Stomach (tissue), 9 donors: Measurements from ENCODE around the gene TEAD1. TPM values are rescaled to one million over a fixed set of nuclear protein-coding genes. Genes with fewer than 3 reads are reported as not detected.

Source experiments
- DNase-seq, 2 donors: peaks; one replicate each; pipeline versions ENCODE4 v3.0.0 to v3.0.0-alpha.2; 2013 to 2019
- H3K27ac ChIP-seq, 5 donors: fragments of 200-600 bp in 4 of 5; sonication (generic) in 4 of 5; one replicate each; pipeline ENCODE4 v1.5.1; 2013 to 2019; ENCODE audit warnings: mild to moderate bottlenecking in 1 of 5, moderate library complexity in 1 of 5
- H3K27me3 ChIP-seq, 3 donors: fragments of 200-600 bp; sonication (generic); one replicate each; pipeline ENCODE4 v1.5.1; 2017 to 2019; ENCODE audit warnings: mixed run types in 1 of 3
- H3K36me3 ChIP-seq, 4 donors: fragments of 200-600 bp; sonication (generic); 1 replicate in 3 of 4; 2 replicates in 1 of 4; pipeline ENCODE4 v1.5.1; 2016 to 2019
- H3K4me1 ChIP-seq, 4 donors: fragments of 200-600 bp; sonication (generic); one replicate each; pipeline ENCODE4 v1.5.1; 2016 to 2019
- H3K4me3 ChIP-seq, 4 donors: fragments of 200-600 bp; sonication (generic) in 3 of 4; one replicate each; pipeline ENCODE4 v1.5.1; 2016 to 2019; ENCODE audit warnings: mild to moderate bottlenecking in 1 of 4
- H3K9me3 ChIP-seq, 4 donors: fragments of 200-600 bp; sonication (generic); one replicate each; pipeline ENCODE4 v1.5.1; 2016 to 2019
- CTCF ChIP-seq, 7 experiments: fragments of 450-650 bp in 4 of 7; fragments of 200-600 bp in 3 of 7; sonication (generic) in 3 of 7; IDR thresholded peaks; one replicate each; pipeline ENCODE4 v1.5.1; 2016 to 2019; ENCODE audit warnings: antibody characterized with exemption in 7 of 7, control low read depth in 2 of 7, mild to moderate bottlenecking in 1 of 7
- EP300 ChIP-seq: sonication (generic); formaldehyde crosslinking; IDR thresholded peaks from one replicate; pipeline ENCODE4 v1.6.1; 2017; ENCODE audit warnings: antibody characterized with exemption
- POLR2A ChIP-seq, 4 donors: fragments of 450-650 bp; IDR thresholded peaks; one replicate each; pipeline ENCODE4 v1.6.1; 2016; ENCODE audit warnings: antibody characterized with exemption in 4 of 4, control low read depth in 2 of 4, mild to moderate bottlenecking in 1 of 4, moderate library complexity in 1 of 4
- POLR2AphosphoS5 ChIP-seq, 3 donors: sonication (generic); formaldehyde crosslinking; IDR thresholded peaks; one replicate each; pipeline ENCODE4 v1.6.1; 2016; ENCODE audit warnings: antibody characterized with exemption in 3 of 3
- WGBS, 5 donors: extraction: QIAGEN DNeasy Blood & Tissue Kit in 3 of 5; methylation state at CpG; one replicate each; pipeline versions ENCODE4 v1.1.5 to v1.1.7; 2013 to 2018; 5-methylcytosine and 5-hydroxymethylcytosine counted together
- intact Hi-C: fragments of 100-400 bp; cut with DNase I; formaldehyde crosslinking; loops from one replicate; pipeline ENCODE4 v1.15.1; 2023; ENCODE audit warnings: low total_unique reads
- polyA plus RNA-seq, 3 donors: library from polyadenylated mRNA; stranded (reverse); fragments of 200-250 nt; gene quantifications; one replicate each; pipeline ENCODE4 v1.2.3, GENCODE V29; 2013
- total RNA-seq, 5 donors: library from RNA; depleted of rRNA; stranded (reverse); fragments of >200 nt; gene quantifications; one replicate each; pipeline versions ENCODE4 v1.1.0 to v1.2.3, GENCODE V29; 2014 to 2016
- donor health status: healthy with polysubstance abuse.
- donor health status: Bipolar disorder and iron deficiency.
- donor health status: healthy.

Gene TEAD1
- total and polyA plus RNA-seq, 8 donors, result 4.9 to 133 (median 65.2) TPM

- TF ChIP-seq POLR2A (IDR thresholded peaks at IDR 0.05) (no peak), CTCF (IDR thresholded peaks at IDR 0.05) (no peak), POLR2AphosphoS5 (IDR thresholded peaks at IDR 0.05) (no peak), EP300 (no peak)
- Histone ChIP-seq H3K36me3 (no peaks in the 10 kb centered on the region), H3K27me3 (no peaks in the 10 kb centered on the region), H3K4me3 (no peak overlapping the region), H3K9me3 (no peaks in the 10 kb centered on the region), H3K4me1 (peaks cover 25 to 76% (median 47%) of the 10 kb centered on the region in 4 donors), H3K27ac (no peak overlapping the region)
- intact Hi-C loops, result no loop called here
- WGBS, 5 donors, result 66 to 89% (median 76%) methylated on average over 6 of the region's 6 CpGs
- no peak for DNase-seq
Measured at GRCh38 chr11:12807621-12808020, 133.4 kb downstream of the TEAD1 start.

- TF ChIP-seq POLR2A (IDR thresholded peaks at IDR 0.05), result no peak
- TF ChIP-seq CTCF (IDR thresholded peaks at IDR 0.05), result no peak
- no peak for TF ChIP-seq POLR2AphosphoS5 (IDR thresholded peaks at IDR 0.05)
- TF ChIP-seq EP300, result no peak
Measured at GRCh38 chr11:12808519-12808918, 134.3 kb downstream of the TEAD1 start.

GRCh38 chr11:12809364-12809763, 135.1 kb downstream of the TEAD1 start:
- Histone ChIP-seq H3K36me3 (no peaks in the 10 kb centered on the region), H3K9me3 (no peaks in the 10 kb centered on the region), H3K27ac (no peak overlapping the region), H3K4me3 (no peak overlapping the region), H3K4me1 (peaks cover 25 to 76% (median 50%) of the 10 kb centered on the region in 4 donors), H3K27me3 (no peaks in the 10 kb centered on the region)
- DNase-seq, result no peak
- TF ChIP-seq EP300 (no peak), CTCF (IDR thresholded peaks at IDR 0.05) (no peak)
- intact Hi-C loops, result no loop called here
- WGBS, 5 donors, result 76 to 93% (median 87%) methylated on average over 3 of the region's 3 CpGs

More at GRCh38 chr11:12808519-12808918, 134.3 kb downstream of the TEAD1 start:
- H3K4me3 ChIP-seq, result no peak overlapping the region
- no peak overlapping the region for H3K27ac ChIP-seq
- H3K36me3 ChIP-seq, result no peaks in the 10 kb centered on the region
- WGBS, 5 donors, result 73 to 84% (median 81%) methylated on average over 1 of the region's 1 CpG
- intact Hi-C loops, result no loop called here
- H3K27me3 ChIP-seq, result no peaks in the 10 kb centered on the region
- H3K9me3 ChIP-seq, result no peaks in the 10 kb centered on the region
- peaks cover 25 to 76% (median 48%) of the 10 kb centered on the region in 4 donors for H3K4me1 ChIP-seq
- DNase-seq, result no peak

GRCh38 chr11:12809864-12810567, 135.8 kb downstream of the TEAD1 start:
- WGBS, 5 donors, result 72 to 81% (median 80%) methylated on average over 12 of the region's 12 CpGs
- intact Hi-C loops, result no loop called here
- TF ChIP-seq POLR2AphosphoS5 (IDR thresholded peaks at IDR 0.05) (no peak), EP300 (no peak), POLR2A (IDR thresholded peaks at IDR 0.05) (no peak), CTCF (IDR thresholded peaks at IDR 0.05) (no peak)

More at GRCh38 chr11:12809864-12810567, 135.8 kb downstream of the TEAD1 start:
- no peaks in the 10 kb centered on the region for H3K9me3 ChIP-seq
- H3K27me3 ChIP-seq, result no peaks in the 10 kb centered on the region
- H3K4me3 ChIP-seq, result no peak overlapping the region
- H3K36me3 ChIP-seq, result no peaks in the 10 kb centered on the region
- H3K4me1 ChIP-seq, result peaks cover 29 to 76% (median 53%) of the 10 kb centered on the region in 4 donors
- DNase-seq, result peak in 1 of 2 donors; percentile 67
- H3K27ac ChIP-seq, result peak overlapping the region in 1 of 5 donors; percentile 23
